Measurements from ENCODE around the gene INAVA.

The INAVA gene

DNA sequence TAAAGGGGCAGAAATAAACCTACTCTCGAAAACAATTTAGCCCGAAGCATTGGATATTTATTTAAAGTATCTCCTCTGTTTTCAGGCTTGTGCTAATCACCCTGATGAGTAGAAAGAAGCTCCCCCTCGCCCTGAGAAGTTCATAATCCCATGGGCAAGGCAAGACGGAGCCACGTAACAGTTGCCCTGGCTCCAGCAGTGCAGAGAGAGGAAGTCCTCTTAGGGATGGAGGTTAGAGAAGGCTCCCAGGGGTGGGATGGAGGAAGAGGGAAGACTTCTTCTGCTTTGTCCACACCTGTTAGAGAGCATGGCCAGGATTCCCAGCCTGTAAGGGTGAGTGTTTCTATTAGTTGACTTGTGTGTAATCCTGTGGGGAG is 25.3 kb upstream of the INAVA start:
- Histone ChIP-seq H3K27ac (ENCODE audit: low read length) (peak overlapping the region; percentile 24), H3K36me3 (replicated peaks; ENCODE audit: low read depth, low read length) (peaks cover 5% of the 10 kb centered on the region), H2AFZ (ENCODE audit: low read depth, low read length) (no peak overlapping the region), H4K20me1 (ENCODE audit: insufficient read depth, low read length) (no peaks in the 10 kb centered on the region), H3K4me2 (ENCODE audit: low read length) (peak overlapping the region; percentile 94), H3K9me3 (ENCODE audit: insufficient read depth, low read length) (no peaks in the 10 kb centered on the region), H3K9ac (ENCODE audit: low read length) (peak overlapping the region; percentile 32; the same call in 1 of the 2 replicates), H3K4me3 (ENCODE audit: low read length) (peak overlapping the region; percentile 65), H3K4me1 (ENCODE audit: low read length) (peaks cover 51% of the 10 kb centered on the region), H3K79me2 (ENCODE audit: low read length) (no peaks in the 10 kb centered on the region), H3K27me3 (ENCODE audit: low read depth, low read length) (peaks cover 49% of the 10 kb centered on the region)
- TF ChIP-seq EZH2phosphoT487 (IDR thresholded peaks at IDR 0.05; ENCODE audit: low read depth) = no peak
- TF ChIP-seq, protein P1, sequence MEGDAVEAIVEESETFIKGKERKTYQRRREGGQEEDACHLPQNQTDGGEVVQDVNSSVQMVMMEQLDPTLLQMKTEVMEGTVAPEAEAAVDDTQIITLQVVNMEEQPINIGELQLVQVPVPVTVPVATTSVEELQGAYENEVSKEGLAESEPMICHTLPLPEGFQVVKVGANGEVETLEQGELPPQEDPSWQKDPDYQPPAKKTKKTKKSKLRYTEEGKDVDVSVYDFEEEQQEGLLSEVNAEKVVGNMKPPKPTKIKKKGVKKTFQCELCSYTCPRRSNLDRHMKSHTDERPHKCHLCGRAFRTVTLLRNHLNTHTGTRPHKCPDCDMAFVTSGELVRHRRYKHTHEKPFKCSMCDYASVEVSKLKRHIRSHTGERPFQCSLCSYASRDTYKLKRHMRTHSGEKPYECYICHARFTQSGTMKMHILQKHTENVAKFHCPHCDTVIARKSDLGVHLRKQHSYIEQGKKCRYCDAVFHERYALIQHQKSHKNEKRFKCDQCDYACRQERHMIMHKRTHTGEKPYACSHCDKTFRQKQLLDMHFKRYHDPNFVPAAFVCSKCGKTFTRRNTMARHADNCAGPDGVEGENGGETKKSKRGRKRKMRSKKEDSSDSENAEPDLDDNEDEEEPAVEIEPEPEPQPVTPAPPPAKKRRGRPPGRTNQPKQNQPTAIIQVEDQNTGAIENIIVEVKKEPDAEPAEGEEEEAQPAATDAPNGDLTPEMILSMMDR (IDR thresholded peaks at IDR 0.05; ENCODE audit: low read depth, low read length) = no peak

DNA sequence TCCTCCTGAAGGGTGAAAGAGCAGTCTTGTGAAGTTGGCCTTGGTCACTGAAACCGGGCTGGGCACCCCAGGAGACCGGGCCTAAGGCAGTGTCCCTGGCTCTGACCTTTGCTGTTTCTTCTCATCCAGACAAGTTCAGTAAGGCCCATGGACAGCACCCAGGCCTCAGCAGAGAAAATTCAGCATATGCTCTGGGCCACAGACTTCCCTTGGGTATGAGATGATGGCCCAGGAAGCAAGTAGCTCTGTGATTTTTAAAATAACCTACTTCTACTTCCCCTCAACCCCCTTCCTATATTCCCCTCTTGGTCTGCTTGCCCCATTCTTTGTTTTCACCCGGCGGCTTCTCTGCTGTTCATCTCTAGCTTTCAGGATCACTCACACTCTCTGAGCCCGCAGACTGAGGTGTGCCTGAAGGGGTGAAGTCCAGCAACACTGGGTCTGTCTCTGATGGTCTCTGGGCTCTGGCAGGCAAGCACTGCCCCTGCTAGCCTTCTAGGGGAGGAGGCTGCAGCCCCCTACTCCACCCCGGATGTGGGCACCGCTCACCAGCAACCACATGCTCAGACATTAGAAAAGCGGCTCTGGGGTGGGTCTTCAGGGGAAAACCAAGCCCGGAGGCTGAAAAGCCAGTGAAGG is 24.8 kb upstream of the INAVA start:
- TF ChIP-seq EZH2phosphoT487 (IDR thresholded peaks at IDR 0.05; ENCODE audit: low read depth) = 0 out of 2 replicates have a peak, but pooled peaks have one; percentile 41
- TF ChIP-seq, protein P1 (IDR thresholded peaks at IDR 0.05; ENCODE audit: low read depth, low read length) = no peak
- Histone ChIP-seq H4K20me1 (ENCODE audit: insufficient read depth, low read length) (no peaks in the 10 kb centered on the region), H3K27ac (ENCODE audit: low read length) (peak overlapping the region; percentile 24), H3K4me1 (ENCODE audit: low read length) (peaks cover 53% of the 10 kb centered on the region), H3K4me3 (ENCODE audit: low read length) (peak overlapping the region; percentile 65), H3K36me3 (replicated peaks; ENCODE audit: low read depth, low read length) (peaks cover 5% of the 10 kb centered on the region), H3K4me2 (ENCODE audit: low read length) (peak overlapping the region; percentile 94), H2AFZ (ENCODE audit: low read depth, low read length) (no peak overlapping the region; the same call in 1 of the 2 replicates), H3K9ac (ENCODE audit: low read length) (peak overlapping the region; percentile 32; the same call in 1 of the 2 replicates), H3K79me2 (ENCODE audit: low read length) (no peaks in the 10 kb centered on the region), H3K9me3 (ENCODE audit: insufficient read depth, low read length) (no peaks in the 10 kb centered on the region), H3K27me3 (ENCODE audit: low read depth, low read length) (peaks cover 52% of the 10 kb centered on the region)

DNA sequence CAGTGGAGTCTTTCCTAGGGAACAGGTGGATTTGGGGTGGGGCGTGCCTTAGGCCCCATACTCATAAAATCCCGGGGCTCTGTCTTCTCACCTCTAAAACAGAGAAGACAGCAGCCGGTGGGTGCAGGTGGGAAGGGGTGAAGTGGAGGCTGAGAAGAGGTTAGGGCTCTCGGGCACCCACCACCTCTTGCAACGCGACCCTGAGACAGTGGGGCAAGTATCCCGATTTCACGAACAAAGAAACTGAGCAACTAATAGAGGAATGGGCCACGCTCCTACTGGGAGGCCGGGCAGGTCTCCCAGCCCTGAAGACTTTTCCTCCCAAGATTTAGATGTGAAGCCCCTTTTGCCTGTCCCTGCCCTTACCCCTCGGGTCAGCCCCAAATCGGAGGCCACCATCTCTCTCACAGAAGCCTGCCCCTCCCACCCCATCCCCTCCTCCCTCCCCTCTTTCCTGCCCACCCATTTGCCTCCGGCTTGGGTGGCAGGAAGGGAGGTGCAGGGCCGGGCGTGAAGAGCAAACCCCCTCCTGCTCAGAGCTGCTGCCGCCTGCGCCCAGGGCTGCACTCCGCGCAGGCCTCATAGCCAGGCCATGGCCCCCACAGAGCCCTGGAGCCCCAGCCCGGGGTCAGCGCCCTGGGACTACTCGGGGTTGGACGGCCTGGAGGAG is 22.1 kb upstream of the INAVA start, which contains the start of gene GPR25:
Gene GPR25 (plus strand): TSS at position 536 of the 670 bp plus-strand sequence. CDS start 57 bp downstream, at position 593.
- Histone ChIP-seq H4K20me1 (ENCODE audit: insufficient read depth, low read length) (no peaks in the 10 kb centered on the region; the same call in 1 of the 2 replicates), H3K4me3 (ENCODE audit: low read length) (no peak within 1 kb of the TSS), H3K27me3 (ENCODE audit: low read depth, low read length) (peaks cover 65% of the 10 kb centered on the region), H3K79me2 (ENCODE audit: low read length) (no peaks in the 10 kb centered on the region), H3K4me2 (ENCODE audit: low read length) (no peak within 1 kb of the TSS), H3K4me1 (ENCODE audit: low read length) (peaks cover 36% of the 10 kb centered on the region), H2AFZ (ENCODE audit: low read depth, low read length) (no peak within 1 kb of the TSS), H3K9ac (ENCODE audit: low read length) (no peak within 1 kb of the TSS), H3K36me3 (replicated peaks; ENCODE audit: low read depth, low read length) (no peaks in the 10 kb centered on the region), H3K27ac (ENCODE audit: low read length) (no peak within 1 kb of the TSS), H3K9me3 (ENCODE audit: insufficient read depth, low read length) (no peaks in the 10 kb centered on the region)
- TF ChIP-seq, protein P1 (IDR thresholded peaks at IDR 0.05; ENCODE audit: low read depth, low read length) = no peak
- no peak for TF ChIP-seq EZH2phosphoT487 (IDR thresholded peaks at IDR 0.05; ENCODE audit: low read depth)

DNA sequence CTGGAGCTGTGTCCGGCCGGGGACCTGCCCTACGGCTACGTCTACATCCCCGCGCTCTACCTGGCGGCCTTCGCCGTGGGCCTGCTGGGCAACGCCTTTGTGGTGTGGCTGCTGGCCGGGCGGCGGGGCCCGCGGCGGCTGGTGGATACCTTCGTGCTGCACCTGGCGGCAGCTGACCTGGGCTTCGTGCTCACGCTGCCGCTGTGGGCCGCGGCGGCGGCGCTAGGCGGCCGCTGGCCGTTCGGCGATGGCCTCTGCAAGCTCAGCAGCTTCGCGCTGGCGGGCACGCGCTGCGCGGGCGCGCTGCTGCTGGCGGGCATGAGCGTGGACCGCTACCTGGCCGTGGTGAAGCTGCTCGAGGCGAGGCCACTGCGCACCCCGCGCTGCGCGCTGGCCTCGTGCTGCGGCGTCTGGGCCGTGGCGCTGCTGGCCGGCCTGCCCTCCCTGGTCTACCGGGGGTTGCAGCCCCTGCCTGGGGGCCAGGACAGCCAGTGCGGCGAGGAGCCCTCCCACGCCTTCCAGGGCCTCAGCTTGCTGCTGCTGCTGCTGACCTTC is 21.5 kb upstream of the INAVA start:
- Histone ChIP-seq H3K27ac (ENCODE audit: low read length) (no peak overlapping the region), H3K9me3 (ENCODE audit: insufficient read depth, low read length) (no peaks in the 10 kb centered on the region), H3K79me2 (ENCODE audit: low read length) (no peaks in the 10 kb centered on the region), H3K27me3 (ENCODE audit: low read depth, low read length) (peaks cover 62% of the 10 kb centered on the region), H3K4me1 (ENCODE audit: low read length) (peaks cover 40% of the 10 kb centered on the region), H3K4me2 (ENCODE audit: low read length) (no peak overlapping the region), H3K36me3 (replicated peaks; ENCODE audit: low read depth, low read length) (no peaks in the 10 kb centered on the region), H3K9ac (ENCODE audit: low read length) (no peak overlapping the region), H2AFZ (ENCODE audit: low read depth, low read length) (no peak overlapping the region), H3K4me3 (ENCODE audit: low read length) (no peak overlapping the region), H4K20me1 (ENCODE audit: insufficient read depth, low read length) (no peaks in the 10 kb centered on the region; the same call in 1 of the 2 replicates)
- TF ChIP-seq, protein P1 (IDR thresholded peaks at IDR 0.05; ENCODE audit: low read depth, low read length) = no peak
- no peak for TF ChIP-seq EZH2phosphoT487 (IDR thresholded peaks at IDR 0.05; ENCODE audit: low read depth)
